Measurements from ENCODE around the gene RARS2. TPM values are rescaled to one million over a fixed set of nuclear protein-coding genes. Genes with fewer than 3 reads are reported as not detected.
A peak's percentile ranks its signal among the peaks of the same experiment; 100 is the strongest.

The RARS2 gene
- total and polyA plus RNA-seq, 2 donors (not counting 1 experiment from before 2014, with no cell fraction given) = 33.9 to 43.8 TPM

- Histone ChIP-seq H3K27ac (ENCODE audit: insufficient read depth, low read length) (no peak overlapping the region), H3K79me2 (ENCODE audit: control insufficient read depth, insufficient read depth, low read length) (no peaks in the 10 kb centered on the region), H2AFZ (ENCODE audit: low read length) (no peak overlapping the region), H3K9me3 (ENCODE audit: control insufficient read depth, insufficient read depth, low read depth, low read length) (no peaks in the 10 kb centered on the region), H4K20me1 (ENCODE audit: control insufficient read depth, extremely low read depth, insufficient read depth, low read length) (no peaks in the 10 kb centered on the region), H3K4me1 (ENCODE audit: control insufficient read depth, extremely low read depth, insufficient read depth, low read length) (no peaks in the 10 kb centered on the region), H3K4me3 (replicated peaks in 1 of 4; ENCODE audit: control extremely low read depth in 1 of 4, insufficient read depth in 1 of 4, low read depth in 3 of 4, low read length in 4 of 4) (no peak overlapping the region), H3K4me2 (ENCODE audit: extremely low read depth, insufficient read depth, low read length) (no peak overlapping the region), H3K9ac (ENCODE audit: insufficient read depth, low read length) (no peak overlapping the region), H3K27me3 (ENCODE audit: control insufficient read depth, insufficient read depth, low read length) (no peaks in the 10 kb centered on the region), H3K36me3 (ENCODE audit: control insufficient read depth, insufficient read depth, low read length) (peaks cover 3% of the 10 kb centered on the region)
- DNase-seq (ENCODE audit: low read depth in 2 of 2) = no peak
- no peak for TF ChIP-seq EZH2 (IDR thresholded peaks at IDR 0.05; ENCODE audit: low read length, missing control alignments)
- TF ChIP-seq CTCF (conservative IDR thresholded peaks at IDR 0.05 in 1 of 2, IDR thresholded peaks at IDR 0.05 in 1 of 2; ENCODE audit: low read depth in 1 of 2, low read length in 2 of 2) = no peak
These were observed 48.7 kb downstream of the RARS2 start for GRCh38 chr6:87541041-87541440.

GRCh38 chr6:87540539-87540938 lies 49.2 kb downstream of the RARS2 start:
- Histone ChIP-seq H3K4me3 (replicated peaks in 1 of 4; ENCODE audit: control extremely low read depth in 1 of 4, insufficient read depth in 1 of 4, low read depth in 3 of 4, low read length in 4 of 4) (no peak overlapping the region), H3K4me2 (ENCODE audit: extremely low read depth, insufficient read depth, low read length) (no peak overlapping the region), H3K4me1 (ENCODE audit: control insufficient read depth, extremely low read depth, insufficient read depth, low read length) (no peaks in the 10 kb centered on the region), H3K36me3 (ENCODE audit: control insufficient read depth, insufficient read depth, low read length) (peaks cover 3% of the 10 kb centered on the region), H3K9ac (ENCODE audit: insufficient read depth, low read length) (no peak overlapping the region), H3K27me3 (ENCODE audit: control insufficient read depth, insufficient read depth, low read length) (no peaks in the 10 kb centered on the region), H4K20me1 (ENCODE audit: control insufficient read depth, extremely low read depth, insufficient read depth, low read length) (no peaks in the 10 kb centered on the region), H3K9me3 (ENCODE audit: control insufficient read depth, insufficient read depth, low read depth, low read length) (no peaks in the 10 kb centered on the region), H3K79me2 (ENCODE audit: control insufficient read depth, insufficient read depth, low read length) (no peaks in the 10 kb centered on the region), H3K27ac (ENCODE audit: insufficient read depth, low read length) (no peak overlapping the region), H2AFZ (ENCODE audit: low read length) (no peak overlapping the region)
- TF ChIP-seq EZH2 (IDR thresholded peaks at IDR 0.05; ENCODE audit: low read length, missing control alignments) = no peak
- TF ChIP-seq CTCF (conservative IDR thresholded peaks at IDR 0.05 in 1 of 2, IDR thresholded peaks at IDR 0.05 in 1 of 2; ENCODE audit: low read depth in 1 of 2, low read length in 2 of 2) = no peak
- peak in 1 of 2 donors; percentile 6 for DNase-seq (ENCODE audit: low read depth in 2 of 2)

GRCh38 chr6:87539554-87539953 lies 50.2 kb downstream of the RARS2 start:
- Histone ChIP-seq H2AFZ (ENCODE audit: low read length) (no peak overlapping the region), H3K4me2 (ENCODE audit: extremely low read depth, insufficient read depth, low read length) (no peak overlapping the region), H3K4me1 (ENCODE audit: control insufficient read depth, extremely low read depth, insufficient read depth, low read length) (no peaks in the 10 kb centered on the region), H3K27ac (ENCODE audit: insufficient read depth, low read length) (no peak overlapping the region), H3K27me3 (ENCODE audit: control insufficient read depth, insufficient read depth, low read length) (no peaks in the 10 kb centered on the region), H3K9me3 (ENCODE audit: control insufficient read depth, insufficient read depth, low read depth, low read length) (no peaks in the 10 kb centered on the region), H3K4me3 (replicated peaks in 1 of 4; ENCODE audit: control extremely low read depth in 1 of 4, insufficient read depth in 1 of 4, low read depth in 3 of 4, low read length in 4 of 4) (no peak overlapping the region), H3K79me2 (ENCODE audit: control insufficient read depth, insufficient read depth, low read length) (no peaks in the 10 kb centered on the region), H3K9ac (ENCODE audit: insufficient read depth, low read length) (no peak overlapping the region), H4K20me1 (ENCODE audit: control insufficient read depth, extremely low read depth, insufficient read depth, low read length) (no peaks in the 10 kb centered on the region), H3K36me3 (ENCODE audit: control insufficient read depth, insufficient read depth, low read length) (peaks cover 3% of the 10 kb centered on the region)
- no peak for DNase-seq (ENCODE audit: low read depth in 2 of 2)
- TF ChIP-seq CTCF (conservative IDR thresholded peaks at IDR 0.05 in 1 of 2, IDR thresholded peaks at IDR 0.05 in 1 of 2; ENCODE audit: low read depth in 1 of 2, low read length in 2 of 2) (no peak), EZH2 (IDR thresholded peaks at IDR 0.05; ENCODE audit: low read length, missing control alignments) (no peak)
